Measurements from ENCODE around the gene FLNB. TPM values are rescaled to one million over a fixed set of nuclear protein-coding genes. Genes with fewer than 3 reads are reported as not detected.

FLNB gene
- total RNA-seq (2021) (41.2 and 43.7 TPM in 2 replicates), Bru-seq, nascent RNA (percentile 62 among the genes with signal in this experiment), BruChase-seq, experiment 1, labeled RNA remaining after a 2-hour chase (percentile 59 among the genes with signal in this experiment), BruChase-seq, experiment 2, labeled RNA remaining after a 6-hour chase (percentile 68 among the genes with signal in this experiment)
- long read RNA-seq, full-length matches to known transcripts, result 9 of 36 reads
- long read RNA-seq, partial matches to known transcripts, result 20 of 36 reads
- long read RNA-seq, other reads (novel, unspliced or antisense), result 7 of 36 reads

- Histone ChIP-seq H3K27me3 (replicated peaks; ENCODE audit: insufficient read depth, low read depth, low read length, poor library complexity) (no peaks in the 10 kb centered on the region), H3K9me3 (ENCODE audit: low read depth, low read length, poor library complexity, severe bottlenecking) (no peaks in the 10 kb centered on the region), H3K4me3 (ENCODE audit: low read depth, low read length, poor library complexity, severe bottlenecking) (peak within 1 kb of the TSS; percentile 77), H3K4me1 (ENCODE audit: insufficient read depth, low read length, poor library complexity, severe bottlenecking) (no peaks in the 10 kb centered on the region), H3K27ac (ENCODE audit: low read depth, low read length, poor library complexity, severe bottlenecking) (peak within 1 kb of the TSS; percentile 63), H3K36me3 (ENCODE audit: insufficient read depth, low read length, poor library complexity, severe bottlenecking) (no peaks in the 10 kb centered on the region)
- peak; percentile 68 for DNase-seq (ENCODE audit: low spot score)
- CTCF ChIA-PET, result no interaction called here
- TF ChIP-seq EZH2 (IDR thresholded peaks at IDR 0.05; ENCODE audit: borderline replicate concordance, low read depth, low read length, poor library complexity, severe bottlenecking), result no peak
- TF ChIP-seq, protein P1, sequence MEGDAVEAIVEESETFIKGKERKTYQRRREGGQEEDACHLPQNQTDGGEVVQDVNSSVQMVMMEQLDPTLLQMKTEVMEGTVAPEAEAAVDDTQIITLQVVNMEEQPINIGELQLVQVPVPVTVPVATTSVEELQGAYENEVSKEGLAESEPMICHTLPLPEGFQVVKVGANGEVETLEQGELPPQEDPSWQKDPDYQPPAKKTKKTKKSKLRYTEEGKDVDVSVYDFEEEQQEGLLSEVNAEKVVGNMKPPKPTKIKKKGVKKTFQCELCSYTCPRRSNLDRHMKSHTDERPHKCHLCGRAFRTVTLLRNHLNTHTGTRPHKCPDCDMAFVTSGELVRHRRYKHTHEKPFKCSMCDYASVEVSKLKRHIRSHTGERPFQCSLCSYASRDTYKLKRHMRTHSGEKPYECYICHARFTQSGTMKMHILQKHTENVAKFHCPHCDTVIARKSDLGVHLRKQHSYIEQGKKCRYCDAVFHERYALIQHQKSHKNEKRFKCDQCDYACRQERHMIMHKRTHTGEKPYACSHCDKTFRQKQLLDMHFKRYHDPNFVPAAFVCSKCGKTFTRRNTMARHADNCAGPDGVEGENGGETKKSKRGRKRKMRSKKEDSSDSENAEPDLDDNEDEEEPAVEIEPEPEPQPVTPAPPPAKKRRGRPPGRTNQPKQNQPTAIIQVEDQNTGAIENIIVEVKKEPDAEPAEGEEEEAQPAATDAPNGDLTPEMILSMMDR (conservative IDR thresholded peaks at IDR 0.05; ENCODE audit: low read depth, low read length), result peak; percentile 61
- POLR2A ChIA-PET (ENCODE audit: low non-redundant PET), result no interaction called here
- intact Hi-C loops (cut with micrococcal nuclease; ENCODE audit: unreplicated experiment), result loop anchor here (5.0 kb wide), 1 partner anchor 169 kb away; no protein-coding TSS in a partner anchor
- BruUV-seq (replicated peaks), result TSS peak; percentile 37
These were observed at the start of gene FLNB for GRCh38 chr3:58008141-58009025. Gene FLNB, plus strand, starts transcription at chr3:58008422. Its CDS starts 143 bp downstream, at chr3:58008565.

- no peaks in the 10 kb centered on the region for H3K27me3 ChIP-seq (replicated peaks; ENCODE audit: insufficient read depth, low read depth, low read length, poor library complexity)
- DNase-seq (ENCODE audit: low spot score), result no peak
- CTCF ChIA-PET, result no interaction called here
- no peak for TF ChIP-seq EZH2 (IDR thresholded peaks at IDR 0.05; ENCODE audit: borderline replicate concordance, low read depth, low read length, poor library complexity, severe bottlenecking)
- TF ChIP-seq, protein P1 (conservative IDR thresholded peaks at IDR 0.05; ENCODE audit: low read depth, low read length), result no peak
- H3K9me3 ChIP-seq (ENCODE audit: low read depth, low read length, poor library complexity, severe bottlenecking), result no peaks in the 10 kb centered on the region
- intact Hi-C loops (cut with micrococcal nuclease; ENCODE audit: unreplicated experiment), result no loop called here
- POLR2A ChIA-PET (ENCODE audit: low non-redundant PET), result no interaction called here
- no peak overlapping the region for H3K4me3 ChIP-seq (ENCODE audit: low read depth, low read length, poor library complexity, severe bottlenecking)
- no peaks in the 10 kb centered on the region for H3K4me1 ChIP-seq (ENCODE audit: insufficient read depth, low read length, poor library complexity, severe bottlenecking)
- H3K36me3 ChIP-seq (ENCODE audit: insufficient read depth, low read length, poor library complexity, severe bottlenecking), result no peaks in the 10 kb centered on the region
- H3K27ac ChIP-seq (ENCODE audit: low read depth, low read length, poor library complexity, severe bottlenecking), result no peak overlapping the region
- BruUV-seq (replicated peaks), result no TSS peak
These were observed 49.4 kb upstream of the FLNB start for GRCh38 chr3:57958642-57959422.

- CTCF ChIA-PET, result no interaction called here
- POLR2A ChIA-PET (ENCODE audit: low non-redundant PET), result no interaction called here
- H3K27ac ChIP-seq (ENCODE audit: low read depth, low read length, poor library complexity, severe bottlenecking), result peak overlapping the region; percentile 30
- H3K9me3 ChIP-seq (ENCODE audit: low read depth, low read length, poor library complexity, severe bottlenecking), result no peaks in the 10 kb centered on the region
- peak; percentile 50 for DNase-seq (ENCODE audit: low spot score)
- intact Hi-C loops (cut with micrococcal nuclease; ENCODE audit: unreplicated experiment), result no loop called here
- TF ChIP-seq, protein P1 (conservative IDR thresholded peaks at IDR 0.05; ENCODE audit: low read depth, low read length), result no peak
- TF ChIP-seq EZH2 (IDR thresholded peaks at IDR 0.05; ENCODE audit: borderline replicate concordance, low read depth, low read length, poor library complexity, severe bottlenecking), result no peak
- H3K4me1 ChIP-seq (ENCODE audit: insufficient read depth, low read length, poor library complexity, severe bottlenecking), result no peaks in the 10 kb centered on the region
- no TSS peak for BruUV-seq (replicated peaks)
- no peaks in the 10 kb centered on the region for H3K27me3 ChIP-seq (replicated peaks; ENCODE audit: insufficient read depth, low read depth, low read length, poor library complexity)
- no peaks in the 10 kb centered on the region for H3K36me3 ChIP-seq (ENCODE audit: insufficient read depth, low read length, poor library complexity, severe bottlenecking)
- H3K4me3 ChIP-seq (ENCODE audit: low read depth, low read length, poor library complexity, severe bottlenecking), result no peak overlapping the region
These were observed 48.6 kb upstream of the FLNB start for GRCh38 chr3:57959423-57960173.

All from A673 (cell line).